ENCODE data around the gene GEMIN8.

Gene GEMIN8

DNA sequence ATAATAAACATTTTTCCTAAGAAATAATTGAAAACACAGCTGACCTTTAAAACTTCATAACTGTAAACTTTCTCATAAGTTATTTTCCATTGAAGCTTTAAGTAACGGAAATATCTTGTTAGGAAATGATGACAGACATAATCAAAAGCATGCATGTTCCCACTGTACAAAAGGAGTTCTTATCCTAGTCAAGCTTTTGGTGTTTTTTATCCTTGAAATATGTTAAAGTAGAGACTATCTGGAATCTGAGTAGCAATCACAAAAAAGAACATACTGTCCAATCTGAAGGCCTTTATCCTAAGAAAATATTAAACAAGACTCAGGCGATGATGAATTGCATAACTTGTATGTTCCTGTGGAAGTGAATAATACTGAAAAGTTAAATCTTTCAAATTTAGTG lies 14.4 kb downstream of the GEMIN8 start:
- ATAC-seq, result no peak

DNA sequence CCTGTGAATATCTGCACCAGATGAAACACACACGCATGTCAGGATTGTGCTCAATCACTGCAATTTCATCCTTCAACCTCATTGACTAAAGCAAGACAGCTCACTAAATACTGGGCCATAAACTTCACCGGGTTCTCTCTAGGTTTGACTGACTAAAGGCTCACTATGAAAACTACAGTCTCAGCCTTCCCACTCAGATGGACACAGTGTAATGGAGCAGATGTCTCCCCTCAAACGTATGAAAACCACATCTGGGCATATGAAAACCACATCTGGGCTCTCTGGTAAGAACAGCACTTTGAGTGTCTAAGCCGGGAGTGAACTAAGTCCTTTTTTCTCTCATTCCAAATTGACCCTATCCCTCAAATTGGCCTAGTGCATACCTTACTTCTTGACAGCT lies 15.2 kb downstream of the GEMIN8 start:
- ATAC-seq, result no peak

- ATAC-seq, result no peak
Observed at GRCh38 chrX:14013054-14013453, 16.6 kb downstream of the GEMIN8 start.

DNA sequence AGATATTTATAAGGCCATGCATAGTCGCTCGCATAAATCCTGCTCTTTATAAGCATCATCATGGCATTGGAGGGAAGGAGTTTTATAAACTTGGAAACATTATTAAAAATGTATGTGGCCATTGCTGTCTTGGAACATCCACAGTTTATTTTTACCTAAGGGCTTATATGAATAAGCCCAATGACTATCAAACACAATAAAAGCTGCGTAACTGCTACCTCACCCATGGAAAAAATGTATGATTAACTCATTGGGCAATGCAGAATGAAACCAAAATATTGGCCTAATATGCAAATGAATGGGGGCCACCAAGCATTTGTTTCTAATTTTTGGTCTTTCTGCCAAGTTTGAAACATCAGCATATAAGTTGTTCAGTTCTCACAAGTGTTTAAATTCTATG lies 19.1 kb downstream of the GEMIN8 start:
- ATAC-seq, result no peak

DNA sequence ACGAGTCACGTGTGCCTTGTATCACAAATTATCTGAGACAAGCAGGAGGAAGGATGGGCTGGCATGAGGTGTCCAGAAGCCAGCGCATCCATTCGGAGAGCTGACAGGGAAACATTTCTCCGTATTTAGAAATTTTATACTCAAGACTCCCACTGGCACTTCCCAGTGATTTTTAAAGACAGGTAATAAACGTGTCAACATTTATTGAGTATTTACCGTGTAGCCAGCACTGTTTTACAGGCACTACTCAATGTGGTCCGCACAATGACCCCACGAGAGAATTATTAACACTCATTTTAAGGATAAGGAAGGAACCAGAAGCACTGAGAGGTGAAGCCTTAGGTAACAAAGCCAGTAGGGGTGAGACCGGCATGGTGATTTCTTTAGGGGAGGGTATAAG lies 23.2 kb downstream of the GEMIN8 start:
- no peak for ATAC-seq

DNA sequence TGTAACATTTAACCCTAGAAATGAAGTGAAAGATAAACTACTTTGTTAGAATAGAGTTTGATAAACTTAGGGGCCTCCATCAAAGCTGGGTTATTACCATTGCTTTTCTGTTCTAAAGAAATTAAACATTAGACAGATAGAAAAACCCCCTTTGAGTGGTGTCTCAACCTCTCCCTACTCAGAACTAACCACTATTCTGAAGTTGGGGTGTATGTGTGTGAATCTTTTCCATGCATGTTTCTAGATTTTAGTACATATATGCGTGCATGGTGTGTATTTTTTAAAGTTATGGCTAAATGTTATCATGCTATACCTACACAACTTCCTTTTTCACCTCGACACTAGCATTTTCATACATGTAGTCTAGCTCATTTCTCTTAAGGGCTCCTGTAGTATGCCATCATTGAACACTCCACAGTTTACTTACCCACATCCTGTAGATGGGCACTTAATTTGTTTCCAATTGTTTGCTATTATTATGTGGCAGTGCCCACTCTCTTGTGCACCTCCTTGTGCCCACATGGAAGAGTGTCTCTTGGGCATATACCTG lies 25.7 kb downstream of the GEMIN8 start:
- ATAC-seq, result peak; percentile 28 to 73

- no peak for ATAC-seq
Observed at GRCh38 chrX:14003028-14003427, 26.7 kb downstream of the GEMIN8 start.

- ATAC-seq, result no peak
Observed at GRCh38 chrX:13996650-13997049, 33.0 kb downstream of the GEMIN8 start.

DNA sequence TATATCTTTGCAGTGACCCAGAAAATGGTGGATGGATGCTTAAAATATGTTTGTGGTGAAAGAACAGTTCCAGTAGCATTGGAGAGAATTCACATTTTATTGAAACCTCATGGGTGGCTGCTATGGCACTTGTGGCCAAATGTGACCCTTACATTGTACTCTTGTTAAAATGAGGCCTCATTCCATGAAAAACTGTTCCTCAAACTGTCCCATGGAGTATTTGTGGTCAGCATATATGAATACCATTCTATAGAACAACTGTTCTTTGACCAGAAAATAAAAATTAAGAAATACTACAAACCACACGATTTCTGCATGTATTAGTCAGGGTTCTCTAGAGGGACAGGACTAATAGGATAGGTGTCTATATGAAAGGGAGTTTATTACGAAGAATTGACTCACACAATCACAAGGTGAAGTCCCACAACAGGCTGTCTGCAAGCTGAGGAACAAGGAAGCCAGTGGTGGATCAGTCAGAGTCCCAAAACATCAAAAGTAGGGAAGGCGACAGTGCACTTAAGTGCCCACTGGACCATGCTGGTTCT lies 35.1 kb downstream of the GEMIN8 start:
- ATAC-seq, result no peak

DNA sequence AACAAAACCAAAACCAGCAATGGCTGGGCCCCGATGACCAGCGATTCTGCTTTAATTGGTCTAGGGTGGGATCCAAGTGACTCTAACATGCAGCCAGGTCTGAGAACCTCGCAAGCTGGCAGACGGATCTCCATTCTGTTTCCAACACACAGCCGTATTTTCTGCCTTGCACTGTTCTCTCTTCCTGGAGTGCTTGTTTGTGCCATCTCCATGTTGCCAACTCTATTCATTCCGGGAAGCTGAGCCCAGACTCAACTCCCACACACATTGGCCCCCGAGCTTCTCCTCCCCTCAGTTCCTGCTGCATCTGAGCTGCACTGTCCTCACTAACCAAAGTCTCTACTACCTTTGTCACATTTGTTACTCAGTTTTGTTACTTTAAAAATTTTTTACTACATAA lies 35.6 kb downstream of the GEMIN8 start:
- ATAC-seq, result no peak

GRCh38 chrX:13990126-13990800 lies 39.4 kb downstream of the GEMIN8 start:
- ATAC-seq, result no peak

DNA sequence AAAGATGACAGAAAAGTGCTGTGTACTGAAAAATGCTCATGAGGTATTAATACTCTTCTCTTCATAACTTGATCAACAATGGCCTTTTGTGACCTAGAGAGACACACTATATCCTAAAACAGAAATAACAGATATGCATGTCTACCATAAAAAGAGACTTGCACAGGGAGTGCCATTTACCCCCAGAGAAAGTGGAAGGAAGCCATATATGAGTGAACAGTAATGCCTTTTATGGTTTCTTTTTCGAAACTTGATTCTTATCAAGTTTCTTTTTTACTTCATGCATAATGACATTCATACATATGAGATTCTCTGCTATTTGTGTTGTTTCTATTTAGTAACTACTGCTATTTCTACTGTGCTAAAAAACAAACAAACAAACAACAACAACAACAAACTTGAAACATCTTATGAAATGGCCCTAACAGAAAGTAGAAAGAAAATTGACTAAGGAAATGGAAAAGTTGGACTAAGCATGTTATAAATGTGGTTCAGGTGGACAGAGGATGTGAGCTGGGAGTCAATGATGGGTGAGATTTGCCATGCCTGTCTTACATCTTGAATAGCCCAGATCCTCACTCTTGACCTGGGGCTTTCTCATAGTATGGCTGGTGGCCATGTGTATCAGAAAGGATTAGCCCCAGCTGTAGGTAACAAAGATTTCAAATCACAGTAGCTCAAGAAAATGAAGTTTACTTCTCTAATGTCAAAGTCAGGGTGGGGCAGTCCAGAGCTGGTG lies 43.8 kb downstream of the GEMIN8 start:
- peak; percentile 32 to 38 for ATAC-seq

- no peak for ATAC-seq
Observed at GRCh38 chrX:13983734-13984133, 46.0 kb downstream of the GEMIN8 start.

- ATAC-seq, result no peak
Observed at GRCh38 chrX:13968198-13968597, 61.5 kb downstream of the GEMIN8 start.

GRCh38 chrX:13967636-13968035 lies 62.1 kb downstream of the GEMIN8 start:
- no peak for ATAC-seq

DNA sequence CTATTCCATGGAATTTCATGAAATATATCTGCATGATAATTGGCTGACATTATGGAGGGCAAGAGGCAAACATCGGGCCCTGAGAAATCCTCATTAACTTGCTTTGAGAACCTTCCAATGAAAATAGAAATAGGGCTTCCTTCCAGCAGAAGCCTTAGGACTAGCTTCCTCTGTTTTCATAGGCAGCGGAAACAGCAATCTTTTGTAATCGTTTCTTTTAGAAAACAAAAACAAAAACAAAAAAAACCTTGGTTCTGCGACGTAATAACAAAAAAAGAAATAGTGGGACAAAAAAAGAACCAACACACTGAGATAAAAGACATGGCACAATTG lies 62.9 kb downstream of the GEMIN8 start:
- ATAC-seq, result no peak

DNA sequence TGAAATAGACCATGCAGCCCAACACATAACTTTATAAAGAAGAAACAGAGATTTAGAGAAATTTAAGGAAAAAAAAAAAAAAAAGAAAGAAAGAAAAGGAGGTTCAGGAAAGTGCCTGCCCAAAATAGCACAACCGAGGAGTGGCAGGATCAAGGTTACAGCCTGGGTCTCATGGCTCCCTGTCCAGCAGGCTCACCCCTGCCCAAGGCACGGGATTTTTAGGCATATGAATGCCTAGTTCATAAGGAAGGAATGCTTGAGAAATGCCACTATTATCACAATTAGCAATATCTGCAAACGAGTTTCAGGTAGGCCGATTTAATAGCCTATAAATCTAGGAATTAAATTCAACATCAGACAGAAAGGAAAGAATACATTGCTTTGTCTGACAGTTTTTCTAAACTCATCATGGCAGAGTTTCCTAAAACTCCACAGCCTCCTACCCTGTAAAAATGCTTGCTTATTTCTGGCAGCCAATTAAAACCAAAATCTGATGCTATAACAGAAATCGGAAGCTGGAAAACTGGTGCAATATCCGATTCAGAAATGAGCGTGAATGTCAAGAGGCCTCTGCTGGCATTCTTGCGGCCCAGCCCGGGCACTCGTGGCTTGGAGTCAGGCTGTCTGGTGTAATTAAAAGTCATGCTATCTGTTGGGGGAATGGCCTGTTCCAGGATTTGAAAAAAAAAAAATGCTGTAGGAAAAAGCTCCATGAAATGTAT lies 63.5 kb downstream of the GEMIN8 start:
- no peak for ATAC-seq

DNA sequence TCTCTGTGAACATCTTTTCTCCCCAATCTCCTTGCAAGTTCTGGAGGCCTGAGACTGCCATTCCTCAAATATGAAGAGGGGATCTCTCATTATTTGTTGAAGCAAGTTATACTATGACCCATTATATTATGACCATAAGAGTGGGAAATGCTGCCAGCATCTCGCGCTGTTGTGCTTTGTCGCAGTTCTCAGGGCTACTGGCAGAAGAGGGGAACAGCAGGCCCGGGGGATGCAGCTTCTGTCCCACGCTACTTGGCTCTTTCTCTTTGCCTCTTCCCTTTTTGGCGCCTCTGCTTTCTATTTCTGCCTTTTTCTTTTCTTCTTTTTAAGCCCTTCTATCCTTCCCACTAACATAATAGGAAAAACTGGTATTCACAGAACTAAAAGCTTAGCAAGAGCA lies 64.2 kb downstream of the GEMIN8 start:
- no peak for ATAC-seq

- no peak for ATAC-seq
Observed at GRCh38 chrX:13956998-13957397, 72.7 kb downstream of the GEMIN8 start.
